Measurements from ENCODE around the gene FGF12. TPM values are rescaled to one million over a fixed set of nuclear protein-coding genes. Genes with fewer than 3 reads are reported as not detected.

The FGF12 gene
- polyA plus RNA-seq, 3 donors: not detected

- Mint-ChIP-seq H3K27me3 (ENCODE audit: low read depth in 3 of 3) (no peaks in the 10 kb centered on the region), H3K27ac (no peak overlapping the region), H3K4me3 (no peak overlapping the region), H3K9me3 (no peaks in the 10 kb centered on the region), H3K4me1 (no peaks in the 10 kb centered on the region), H3K36me3 (no peaks in the 10 kb centered on the region)
- no peak for TF ChIP-seq CTCF (IDR thresholded peaks at IDR 0.05)
- DNase-seq: no peak
- Histone ChIP-seq H2AFZ (ENCODE audit: insufficient read depth, low read depth, low read length, poor library complexity, severe bottlenecking) (no peak overlapping the region), H3K36me3 (replicated peaks in 1 of 2; ENCODE audit: control insufficient read depth in 1 of 2, insufficient read depth in 2 of 2, low read length in 2 of 2) (no peaks in the 10 kb centered on the region), H3K27ac (ENCODE audit: low read depth in 1 of 2, low read length in 2 of 2) (no peak overlapping the region), H3K27me3 (ENCODE audit: control insufficient read depth in 2 of 2, insufficient read depth in 2 of 2, low read length in 2 of 2) (no peaks in the 10 kb centered on the region), H3K9ac (ENCODE audit: insufficient read depth, low read length, poor library complexity, severe bottlenecking) (no peak overlapping the region), H3K4me3 (replicated peaks in 1 of 3; ENCODE audit: low read depth in 2 of 3, low read length in 3 of 3) (no peak overlapping the region), H3K79me2 (ENCODE audit: insufficient read depth, low read length) (no peaks in the 10 kb centered on the region), H3K9me3 (replicated peaks in 1 of 2; ENCODE audit: control insufficient read depth in 1 of 2, insufficient read depth in 1 of 2, low read length in 2 of 2) (no peaks in the 10 kb centered on the region), H4K20me1 (ENCODE audit: insufficient read depth, low read length) (no peaks in the 10 kb centered on the region), H3K4me1 (ENCODE audit: control insufficient read depth in 1 of 2, insufficient read depth in 2 of 2, low read length in 2 of 2) (no peaks in the 10 kb centered on the region), H3K4me2 (replicated peaks; ENCODE audit: extremely low read depth, low read length, poor library complexity, severe bottlenecking) (no peak overlapping the region)
- intact Hi-C loops (cut with micrococcal nuclease): no loop called here
- 91% methylated on average over 2 of the region's 6 CpGs for WGBS (ENCODE audit: insufficient coverage)
Measured at GRCh38 chr3:192651836-192652512, 75.4 kb downstream of the FGF12 start.

- H3K79me2 ChIP-seq (ENCODE audit: insufficient read depth, low read length): no peaks in the 10 kb centered on the region
- H3K9ac ChIP-seq (ENCODE audit: insufficient read depth, low read length, poor library complexity, severe bottlenecking): no peak overlapping the region
- no peaks in the 10 kb centered on the region for H4K20me1 ChIP-seq (ENCODE audit: insufficient read depth, low read length)
- Mint-ChIP-seq H3K9me3 (peaks cover 0 to 2% (median 0%) of the 10 kb centered on the region in 7 donors), H3K4me3 (no peak overlapping the region), H3K36me3 (no peaks in the 10 kb centered on the region), H3K4me1 (no peaks in the 10 kb centered on the region), H3K27me3 (ENCODE audit: low read depth in 3 of 3) (peaks cover 0 to 3% (median 0%) of the 10 kb centered on the region in 3 donors), H3K27ac (no peak overlapping the region)
- H3K36me3 ChIP-seq (replicated peaks in 1 of 2; ENCODE audit: control insufficient read depth in 1 of 2, insufficient read depth in 2 of 2, low read length in 2 of 2): no peaks in the 10 kb centered on the region
- TF ChIP-seq CTCF (IDR thresholded peaks at IDR 0.05): no peak
- 0% methylated on average over 1 of the region's 1 CpG for WGBS (ENCODE audit: insufficient coverage)
- intact Hi-C loops (cut with micrococcal nuclease): no loop called here
- no peak overlapping the region for H3K27ac ChIP-seq (ENCODE audit: low read depth in 1 of 2, low read length in 2 of 2)
- H3K27me3 ChIP-seq (ENCODE audit: control insufficient read depth in 2 of 2, insufficient read depth in 2 of 2, low read length in 2 of 2): no peaks in the 10 kb centered on the region
- DNase-seq: no peak
- H3K4me2 ChIP-seq (replicated peaks; ENCODE audit: extremely low read depth, low read length, poor library complexity, severe bottlenecking): no peak overlapping the region
- H3K4me3 ChIP-seq (replicated peaks in 1 of 3; ENCODE audit: low read depth in 2 of 3, low read length in 3 of 3): no peak overlapping the region
- H2AFZ ChIP-seq (ENCODE audit: insufficient read depth, low read depth, low read length, poor library complexity, severe bottlenecking): no peak overlapping the region
- no peaks in the 10 kb centered on the region for H3K4me1 ChIP-seq (ENCODE audit: control insufficient read depth in 1 of 2, insufficient read depth in 2 of 2, low read length in 2 of 2)
- H3K9me3 ChIP-seq (replicated peaks in 1 of 2; ENCODE audit: control insufficient read depth in 1 of 2, insufficient read depth in 1 of 2, low read length in 2 of 2): no peaks in the 10 kb centered on the region
Measured at GRCh38 chr3:192645437-192645836, 81.9 kb downstream of the FGF12 start.

Measured in CD14-positive monocyte (primary cell).